ENCODE results near the gene AFF1.
"Not testable (repeated sequence)": the region's sequence is repeated elsewhere in the genome, so short reads cannot be mapped to it uniquely, and the experiment has no call there.

The AFF1 gene

DNA sequence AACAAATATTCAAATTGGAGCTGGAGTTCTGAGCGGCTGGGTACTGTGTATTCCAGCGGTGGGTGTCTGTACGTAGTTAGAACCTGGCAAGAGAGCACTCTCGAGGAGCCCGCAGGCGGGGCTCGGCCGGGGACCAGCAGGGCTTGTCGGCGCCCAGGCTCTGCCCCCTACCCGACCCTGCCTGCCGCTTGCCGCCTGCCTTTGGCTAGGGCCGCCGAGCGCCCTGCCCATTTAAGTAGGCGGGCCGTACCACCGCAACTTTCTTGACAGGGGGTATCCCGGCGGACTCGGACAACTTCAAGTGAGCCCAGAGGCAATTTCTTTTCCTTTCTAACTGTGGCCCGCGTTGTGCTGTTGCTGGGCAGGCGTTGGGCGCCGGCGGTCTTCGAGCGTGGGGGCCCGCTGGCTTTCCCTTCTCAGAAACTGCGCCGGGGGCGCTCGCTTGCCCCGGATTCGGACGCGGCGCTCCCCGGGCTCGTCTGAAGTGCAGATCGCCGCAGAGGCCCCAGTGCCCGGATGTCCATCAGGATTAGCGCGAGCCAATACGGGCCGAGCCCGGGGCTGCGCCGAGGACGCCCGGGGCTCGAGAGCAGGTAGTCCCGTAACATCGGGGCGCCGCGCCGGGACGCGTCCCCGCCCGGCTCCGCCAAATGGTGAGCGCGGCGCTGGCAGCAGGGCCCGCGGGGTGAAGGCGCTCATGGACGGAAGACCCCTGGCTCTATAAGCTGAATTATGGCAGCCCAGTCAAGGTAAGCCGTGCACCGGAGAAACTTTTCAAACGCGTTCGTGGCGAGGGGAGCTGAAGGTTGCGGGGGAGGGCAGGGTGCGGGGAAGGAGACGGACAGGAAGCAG, 72.1 kb downstream of the AFF1 start:
- TF ChIP-seq, protein P1, sequence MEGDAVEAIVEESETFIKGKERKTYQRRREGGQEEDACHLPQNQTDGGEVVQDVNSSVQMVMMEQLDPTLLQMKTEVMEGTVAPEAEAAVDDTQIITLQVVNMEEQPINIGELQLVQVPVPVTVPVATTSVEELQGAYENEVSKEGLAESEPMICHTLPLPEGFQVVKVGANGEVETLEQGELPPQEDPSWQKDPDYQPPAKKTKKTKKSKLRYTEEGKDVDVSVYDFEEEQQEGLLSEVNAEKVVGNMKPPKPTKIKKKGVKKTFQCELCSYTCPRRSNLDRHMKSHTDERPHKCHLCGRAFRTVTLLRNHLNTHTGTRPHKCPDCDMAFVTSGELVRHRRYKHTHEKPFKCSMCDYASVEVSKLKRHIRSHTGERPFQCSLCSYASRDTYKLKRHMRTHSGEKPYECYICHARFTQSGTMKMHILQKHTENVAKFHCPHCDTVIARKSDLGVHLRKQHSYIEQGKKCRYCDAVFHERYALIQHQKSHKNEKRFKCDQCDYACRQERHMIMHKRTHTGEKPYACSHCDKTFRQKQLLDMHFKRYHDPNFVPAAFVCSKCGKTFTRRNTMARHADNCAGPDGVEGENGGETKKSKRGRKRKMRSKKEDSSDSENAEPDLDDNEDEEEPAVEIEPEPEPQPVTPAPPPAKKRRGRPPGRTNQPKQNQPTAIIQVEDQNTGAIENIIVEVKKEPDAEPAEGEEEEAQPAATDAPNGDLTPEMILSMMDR (IDR thresholded peaks at IDR 0.05; ENCODE audit: borderline replicate concordance, insufficient read depth, low read depth, low read length) = 0 out of 2 replicates have a peak, but pooled peaks have one; percentile 9
- peak overlapping the region; percentile 77 for H3K4me3 ChIP-seq (ENCODE audit: low read depth, low read length)

DNA sequence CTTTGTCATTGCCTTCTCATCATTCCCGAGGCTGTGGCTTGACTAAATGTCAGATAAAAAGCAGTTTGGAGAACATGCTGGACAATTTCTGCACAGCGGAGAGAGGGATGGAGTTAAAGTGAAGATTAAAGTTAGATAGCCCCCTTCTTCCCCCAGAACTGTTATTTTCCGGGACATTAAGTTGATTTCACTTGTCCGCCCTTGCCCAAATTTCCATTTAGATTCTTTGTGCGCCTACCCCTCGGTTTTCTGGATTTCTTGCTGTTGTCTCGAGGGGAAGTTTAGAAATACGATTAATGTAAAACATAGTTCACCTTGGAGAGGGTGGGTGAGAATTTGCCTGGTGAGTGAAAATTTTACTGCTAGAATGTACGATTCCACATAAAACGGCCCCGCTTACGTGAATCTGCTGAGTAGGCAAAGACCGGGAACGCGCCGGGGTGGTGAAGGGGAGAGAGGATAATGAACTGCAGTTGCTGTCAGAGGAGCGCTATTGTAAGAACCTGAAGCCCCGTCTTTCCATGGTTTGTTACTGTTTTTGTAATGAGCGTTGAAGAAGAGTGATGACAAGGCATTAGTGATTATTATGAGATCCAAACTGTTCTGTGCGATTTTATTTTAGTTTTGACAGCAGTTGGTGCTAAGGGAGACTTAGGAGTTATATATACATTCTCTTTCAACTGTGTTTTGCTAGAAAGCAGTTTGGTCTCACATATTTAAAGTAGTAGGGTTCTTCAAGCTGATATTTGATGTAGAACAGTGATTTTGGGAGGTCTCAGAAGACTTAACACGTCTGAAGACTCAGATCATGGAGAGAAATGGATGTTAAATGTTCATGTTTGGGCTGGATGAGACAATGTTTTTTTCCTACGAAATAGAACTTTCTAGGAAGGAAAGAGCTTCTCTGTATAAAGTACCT, 73.0 kb downstream of the AFF1 start:
- TF ChIP-seq, protein P1 (IDR thresholded peaks at IDR 0.05; ENCODE audit: borderline replicate concordance, insufficient read depth, low read depth, low read length) = no peak
- H3K4me3 ChIP-seq (ENCODE audit: low read depth, low read length) = peak overlapping the region; percentile 77

DNA sequence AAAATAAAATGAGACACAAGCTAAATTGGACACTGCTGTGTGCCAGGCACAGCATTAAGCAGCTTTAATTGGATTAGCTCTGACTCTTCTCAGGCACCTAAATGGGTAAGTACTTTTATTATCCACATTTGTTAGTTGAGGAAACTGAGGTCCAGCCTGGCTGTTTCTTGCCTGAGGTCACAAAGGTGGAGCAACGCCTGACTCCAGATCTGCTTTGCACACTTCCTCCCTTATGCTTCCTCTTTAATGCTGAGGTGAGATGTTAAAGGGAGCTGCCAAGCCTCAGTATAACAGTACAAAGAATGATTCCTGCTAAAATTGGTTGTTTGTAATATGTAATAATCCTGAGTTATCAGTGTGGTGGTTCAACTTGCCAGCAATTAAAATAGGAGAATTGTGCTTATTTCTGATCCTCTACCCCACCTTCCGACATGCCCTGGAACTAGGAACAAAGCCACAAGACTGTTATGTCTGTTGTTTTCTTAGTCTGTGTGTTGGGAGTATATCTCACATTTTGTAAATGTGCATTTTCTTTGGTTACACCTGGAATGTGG, 74.4 kb downstream of the AFF1 start:
- TF ChIP-seq, protein P1 (IDR thresholded peaks at IDR 0.05; ENCODE audit: borderline replicate concordance, insufficient read depth, low read depth, low read length) = no peak
- H3K4me3 ChIP-seq (ENCODE audit: low read depth, low read length) = peak overlapping the region; percentile 47

DNA sequence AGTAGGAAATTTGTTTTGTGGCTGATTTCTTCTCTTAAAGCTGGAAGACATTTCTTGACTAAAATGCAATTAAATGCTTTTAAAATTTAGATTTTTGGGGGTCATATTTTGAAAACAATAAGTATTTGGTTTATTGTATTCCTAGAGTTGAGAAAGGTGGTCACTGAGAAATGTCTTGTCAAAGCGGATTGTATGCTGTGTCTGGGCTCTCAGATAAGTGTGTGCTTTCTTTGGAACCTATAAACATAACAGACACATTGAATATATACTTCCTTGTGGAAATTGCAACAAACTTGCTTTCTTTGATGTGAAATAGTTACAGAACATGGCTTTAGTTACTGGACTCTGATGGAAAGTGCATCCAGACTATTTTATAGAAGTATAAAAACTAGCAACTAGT, 75.4 kb downstream of the AFF1 start:
- TF ChIP-seq, protein P1 (IDR thresholded peaks at IDR 0.05; ENCODE audit: borderline replicate concordance, insufficient read depth, low read depth, low read length) = no peak
- no peak overlapping the region for H3K4me3 ChIP-seq (ENCODE audit: low read depth, low read length)

DNA sequence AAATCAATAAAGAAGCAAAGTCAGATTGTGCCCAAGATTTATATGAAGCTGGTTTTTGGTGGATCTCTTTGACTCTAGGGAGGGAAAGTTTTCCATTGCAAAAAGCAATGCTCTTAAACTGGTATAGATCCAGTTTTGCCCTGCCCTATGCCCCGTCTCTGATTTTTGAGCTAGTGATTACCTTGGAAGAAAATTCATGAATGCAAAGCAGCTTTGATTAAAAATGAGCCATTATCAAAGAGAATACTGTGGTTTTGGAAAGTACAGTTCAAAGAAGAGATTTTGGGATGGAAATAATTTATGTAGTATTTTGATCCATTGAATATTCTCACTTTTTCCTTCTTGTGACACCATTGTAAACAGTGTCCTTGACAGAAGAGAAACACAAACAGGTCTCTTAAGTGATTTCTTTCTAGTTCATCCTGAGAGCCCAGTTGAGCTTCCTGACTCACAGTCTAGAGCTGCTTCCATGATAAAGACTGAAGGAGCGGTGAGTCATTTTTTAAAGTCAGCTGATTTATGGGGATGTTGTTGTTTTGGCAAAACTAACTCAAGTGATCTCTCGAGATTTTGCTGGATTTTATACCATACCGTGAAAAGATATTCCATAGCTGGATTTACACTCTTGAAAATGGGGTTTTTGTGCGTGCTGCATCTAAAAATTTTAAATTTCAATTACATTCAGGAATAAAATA, 76.7 kb downstream of the AFF1 start:
- TF ChIP-seq, protein P1 (IDR thresholded peaks at IDR 0.05; ENCODE audit: borderline replicate concordance, insufficient read depth, low read depth, low read length) = no peak
- H3K4me3 ChIP-seq (ENCODE audit: low read depth, low read length) = no peak overlapping the region

DNA sequence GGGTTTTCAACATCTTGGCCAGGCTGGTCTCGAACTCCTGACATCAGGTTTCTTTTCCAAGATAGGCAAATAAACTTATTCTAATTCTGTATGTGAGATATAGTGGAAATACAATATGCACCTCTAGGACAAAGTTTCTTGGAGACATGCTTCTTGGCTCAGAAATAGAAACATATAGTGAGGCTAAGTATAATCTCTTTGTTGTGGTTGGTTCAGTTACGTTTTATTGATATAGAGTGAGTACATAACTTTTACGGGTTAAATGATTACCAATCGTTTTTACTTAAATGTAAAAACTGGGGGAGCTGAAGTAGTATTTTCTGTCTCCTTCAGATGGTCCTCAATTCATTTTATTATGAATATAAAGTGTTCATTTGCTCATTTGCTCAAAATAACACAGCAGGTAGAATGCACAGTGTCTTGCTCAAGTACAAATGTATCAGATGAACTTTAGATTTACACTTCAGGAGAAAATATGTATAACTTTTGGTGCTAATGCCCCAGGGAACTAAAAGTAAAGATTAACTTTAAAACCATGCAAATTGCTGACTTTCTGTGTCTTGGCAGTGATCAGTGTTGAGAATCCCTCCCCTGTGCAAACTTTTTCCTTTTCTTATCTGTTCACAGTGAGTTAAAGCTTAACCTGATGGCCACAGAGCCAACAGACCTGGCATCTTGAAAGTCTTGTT, 77.6 kb downstream of the AFF1 start:
- H3K4me3 ChIP-seq (ENCODE audit: low read depth, low read length) = no peak overlapping the region
- TF ChIP-seq, protein P1 (IDR thresholded peaks at IDR 0.05; ENCODE audit: borderline replicate concordance, insufficient read depth, low read depth, low read length) = no peak

DNA sequence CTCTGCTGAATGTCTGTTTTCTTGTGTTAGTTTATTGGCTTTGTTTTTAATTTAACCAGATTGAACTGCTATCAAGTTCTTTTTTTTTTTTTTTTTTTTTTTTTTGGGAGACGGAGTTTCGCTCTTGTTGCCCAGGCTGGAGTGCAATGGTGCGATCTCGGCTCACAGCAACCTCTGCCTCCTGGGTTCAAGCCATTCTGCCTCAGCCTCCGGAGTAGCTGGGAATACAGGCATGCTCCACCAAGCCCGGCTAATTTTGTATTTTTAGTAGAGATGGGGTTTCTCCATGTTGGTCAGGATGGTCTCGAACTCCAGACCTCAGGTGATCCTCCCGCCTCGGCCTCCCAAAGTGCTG, 78.1 kb downstream of the AFF1 start:
- not testable (repeated sequence) for H3K4me3 ChIP-seq (ENCODE audit: low read depth, low read length)
